C4-2B (cell line): ENCODE measurements around the gene CDC23.

Source experiments
- H3K27ac ChIP-seq: fragments of 450-650 bp; 2 replicates; pipeline ENCODE4 v1.5.1; 2017
- CTCF ChIP-seq: fragments of 450-650 bp; conservative IDR thresholded peaks from 2 replicates; pipeline ENCODE4 v1.5.1; 2017; ENCODE audit warnings: mild to moderate bottlenecking
- ZFX ChIP-seq: fragments of 450-650 bp; IDR thresholded peaks from 2 replicates; pipeline ENCODE4 v1.6.1; 2017

The CDC23 gene

GRCh38 chr5:138245717-138246116, 32.6 kb upstream of the CDC23 start:
- TF ChIP-seq ZFX (no peak), CTCF (no peak)
- peak overlapping the region; percentile 4; the same call in 1 of the 2 replicates for H3K27ac ChIP-seq

- TF ChIP-seq CTCF (no peak), ZFX (no peak)
- no peak overlapping the region for H3K27ac ChIP-seq
Observed at GRCh38 chr5:138243794-138244193, 30.7 kb upstream of the CDC23 start.

GRCh38 chr5:138241688-138242571, 28.8 kb upstream of the CDC23 start:
- H3K27ac ChIP-seq = no peak overlapping the region

GRCh38 chr5:138240650-138241385, 27.7 kb upstream of the CDC23 start:
- TF ChIP-seq CTCF (no peak), ZFX (no peak)
- H3K27ac ChIP-seq = no peak overlapping the region

More at GRCh38 chr5:138241688-138242571, 28.8 kb upstream of the CDC23 start:
- no peak for TF ChIP-seq ZFX
- no peak for TF ChIP-seq CTCF

GRCh38 chr5:138238034-138238433, 24.9 kb upstream of the CDC23 start:
- TF ChIP-seq ZFX (no peak), CTCF (no peak)
- no peak overlapping the region for H3K27ac ChIP-seq

- H3K27ac ChIP-seq = no peak overlapping the region
Observed at GRCh38 chr5:138234651-138235050, 21.5 kb upstream of the CDC23 start.

More at GRCh38 chr5:138234651-138235050, 21.5 kb upstream of the CDC23 start:
- TF ChIP-seq ZFX (no peak), CTCF (no peak)
